Fibroblast of pulmonary artery (primary cell): Measurements from ENCODE around the gene EFCAB13.

ENCODE experiments used
- DNase-seq: peaks from one replicate; pipeline ENCODE4 v3.0.0-alpha.2; 2010; ENCODE audit warnings: low read depth
- H3K4me3 ChIP-seq: replicated peaks from 2 replicates; pipeline ENCODE4 v1.5.1; 2011; ENCODE audit warnings: low read depth, mild to moderate bottlenecking, control low read depth, low read length, moderate library complexity
- CTCF ChIP-seq: IDR thresholded peaks from 2 replicates; pipeline ENCODE4 v1.5.1; 2011; ENCODE audit warnings: mild to moderate bottlenecking, control low read depth, low read length, inconsistent platforms; ENCODE audit errors: missing control alignments

EFCAB13 gene

GRCh38 chr17:47325176-47325575 is 1.4 kb downstream of the EFCAB13 start:
- TF ChIP-seq CTCF = no peak
- no peak for DNase-seq
- H3K4me3 ChIP-seq = no peak overlapping the region

GRCh38 chr17:47330548-47330947 is 6.8 kb downstream of the EFCAB13 start:
- no peak for TF ChIP-seq CTCF
- no peak overlapping the region for H3K4me3 ChIP-seq
- DNase-seq = no peak

GRCh38 chr17:47332287-47332686 is 8.5 kb downstream of the EFCAB13 start:
- no peak for DNase-seq
- no peak overlapping the region for H3K4me3 ChIP-seq
- TF ChIP-seq CTCF = no peak

- no peak overlapping the region for H3K4me3 ChIP-seq
- peak; percentile 29 for DNase-seq
- no peak for TF ChIP-seq CTCF
Measured at GRCh38 chr17:47335101-47335936, 11.6 kb downstream of the EFCAB13 start.

- no peak for TF ChIP-seq CTCF
- H3K4me3 ChIP-seq = no peak overlapping the region
- no peak for DNase-seq
Measured at GRCh38 chr17:47338026-47338425, 14.3 kb downstream of the EFCAB13 start.

- no peak overlapping the region for H3K4me3 ChIP-seq
- TF ChIP-seq CTCF = no peak
- DNase-seq = no peak
Measured at GRCh38 chr17:47352848-47353247, 29.1 kb downstream of the EFCAB13 start.

GRCh38 chr17:47358652-47359051 is 34.9 kb downstream of the EFCAB13 start:
- no peak overlapping the region for H3K4me3 ChIP-seq
- no peak for DNase-seq
- TF ChIP-seq CTCF = no peak
